DMS53 (cell line): ENCODE data around the gene PRKAR2B.
A peak's percentile ranks its signal among the peaks of the same experiment; 100 is the strongest.

Experiments used
- DNase-seq: peaks from one replicate; lab custom pipeline; 2025; lab: John Stamatoyannopoulos, UW

PRKAR2B gene

GRCh38 chr7:107185716-107186115, 141.2 kb downstream of the PRKAR2B start:
- no peak for DNase-seq

- no peak for DNase-seq
Measured at GRCh38 chr7:107186240-107186639, 141.7 kb downstream of the PRKAR2B start.

- DNase-seq, result no peak
Measured at GRCh38 chr7:107187774-107188173, 143.3 kb downstream of the PRKAR2B start.

- DNase-seq, result no peak
Measured at GRCh38 chr7:107190090-107190489, 145.6 kb downstream of the PRKAR2B start.

GRCh38 chr7:107194052-107194451, 149.5 kb downstream of the PRKAR2B start:
- DNase-seq, result no peak

- peak; percentile 79 for DNase-seq
Measured at GRCh38 chr7:107196834-107197610, 152.5 kb downstream of the PRKAR2B start.

- peak; percentile 92 for DNase-seq
Measured at GRCh38 chr7:107201795-107202450, 157.4 kb downstream of the PRKAR2B start.

GRCh38 chr7:107203607-107204006, 159.1 kb downstream of the PRKAR2B start:
- DNase-seq, result no peak

GRCh38 chr7:107206136-107206535, 161.6 kb downstream of the PRKAR2B start:
- no peak for DNase-seq

- no peak for DNase-seq
Measured at GRCh38 chr7:107206706-107207105, 162.2 kb downstream of the PRKAR2B start.

GRCh38 chr7:107207459-107207858, 163.0 kb downstream of the PRKAR2B start:
- DNase-seq, result no peak

GRCh38 chr7:107208024-107208521, 163.6 kb downstream of the PRKAR2B start:
- no peak for DNase-seq

- no peak for DNase-seq
Measured at GRCh38 chr7:107208563-107208962, 164.1 kb downstream of the PRKAR2B start.

- no peak for DNase-seq
Measured at GRCh38 chr7:107209565-107209964, 165.1 kb downstream of the PRKAR2B start.

GRCh38 chr7:107210400-107210799, 165.9 kb downstream of the PRKAR2B start:
- no peak for DNase-seq
